NCI-H2196 (cell line): ENCODE measurements around the gene CAPZA1.
"Not testable (repeated sequence)": the region's sequence is repeated elsewhere in the genome, so short reads cannot be mapped to it uniquely, and the experiment has no call there.

Experiments
- DNase-seq: peaks from one replicate; lab custom pipeline; 2025; ENCODE audit not compliant: unreplicated experiment; lab: John Stamatoyannopoulos, UW

CAPZA1 gene

GRCh38 chr1:112626887-112627286 lies 7.3 kb downstream of the CAPZA1 start:
- no peak for DNase-seq

DNA sequence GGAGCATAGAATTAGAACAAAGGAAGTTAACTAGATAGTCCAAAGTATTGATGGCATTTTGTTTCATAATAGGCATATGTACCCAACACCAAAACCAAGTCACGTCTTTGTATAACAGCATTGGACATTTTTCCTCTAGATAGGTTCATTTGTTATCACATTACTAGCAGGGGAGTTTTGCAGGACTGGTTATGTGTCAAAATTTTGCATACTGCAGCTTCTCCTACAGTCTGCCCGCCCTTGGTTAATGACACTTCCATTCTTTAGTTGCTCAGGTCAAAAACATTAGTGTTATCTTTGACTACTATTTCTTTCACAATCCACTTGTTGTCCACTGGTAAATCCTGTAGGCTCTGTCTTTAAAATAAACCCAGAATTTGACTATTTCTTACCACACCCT lies 8.9 kb downstream of the CAPZA1 start:
- no peak for DNase-seq

DNA sequence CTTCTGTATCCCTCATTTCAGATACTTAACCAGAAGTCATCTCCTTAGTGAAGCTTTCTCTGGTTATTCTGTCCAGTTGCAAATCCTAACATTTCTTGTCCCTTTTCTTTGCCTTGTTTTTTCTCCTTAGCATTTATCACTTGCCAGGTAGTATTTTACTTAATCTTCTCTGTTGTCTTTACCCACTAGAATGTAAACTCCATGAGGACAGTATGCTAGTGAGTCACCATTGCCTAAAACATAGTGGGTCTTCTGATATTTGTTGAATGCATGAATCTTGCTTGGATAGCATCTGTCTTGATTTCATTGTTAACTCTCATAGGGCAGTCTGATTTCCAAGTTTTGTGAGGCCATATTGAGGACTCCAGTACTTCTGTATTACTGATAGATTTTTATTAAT lies 9.6 kb downstream of the CAPZA1 start:
- DNase-seq = no peak

DNA sequence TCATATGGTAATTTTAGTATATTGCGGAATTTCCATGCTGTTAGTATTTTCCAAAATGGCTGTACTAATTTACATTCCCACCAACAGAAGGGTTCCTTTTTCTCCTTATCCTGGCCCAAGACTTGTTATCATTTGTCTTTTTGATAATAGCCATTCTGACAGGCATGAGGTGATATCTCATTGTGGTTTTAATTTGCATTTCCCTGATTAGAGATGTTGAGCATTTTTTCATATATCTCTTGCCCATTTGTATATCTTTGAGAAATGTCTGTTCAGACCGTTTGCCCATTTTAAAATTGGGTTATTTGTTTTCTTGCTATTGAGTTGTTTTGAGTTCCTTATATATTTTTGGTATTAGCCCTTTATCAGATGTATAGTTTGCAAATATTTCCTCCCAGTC lies 14.0 kb downstream of the CAPZA1 start:
- DNase-seq = no peak

DNA sequence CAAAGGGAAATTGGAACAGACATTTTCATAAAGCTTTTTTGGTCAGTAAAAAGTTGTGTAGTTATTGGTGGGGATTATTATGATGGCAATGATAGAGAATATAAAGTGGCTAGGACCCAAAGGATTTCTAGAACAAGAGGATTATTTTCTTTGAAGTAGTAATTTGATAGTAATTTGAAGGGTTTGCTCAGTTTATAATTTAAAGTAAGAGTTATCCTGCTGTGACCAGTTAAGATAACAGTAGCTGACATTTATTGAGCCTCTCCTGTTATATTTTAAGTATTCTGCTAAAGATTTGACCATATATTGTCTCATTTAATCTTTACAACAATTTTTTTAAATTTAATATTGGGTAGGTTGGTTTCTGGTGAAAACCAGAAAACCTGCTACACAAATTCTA lies 14.7 kb downstream of the CAPZA1 start:
- no peak for DNase-seq

GRCh38 chr1:112636056-112636455 lies 16.4 kb downstream of the CAPZA1 start:
- no peak for DNase-seq

DNA sequence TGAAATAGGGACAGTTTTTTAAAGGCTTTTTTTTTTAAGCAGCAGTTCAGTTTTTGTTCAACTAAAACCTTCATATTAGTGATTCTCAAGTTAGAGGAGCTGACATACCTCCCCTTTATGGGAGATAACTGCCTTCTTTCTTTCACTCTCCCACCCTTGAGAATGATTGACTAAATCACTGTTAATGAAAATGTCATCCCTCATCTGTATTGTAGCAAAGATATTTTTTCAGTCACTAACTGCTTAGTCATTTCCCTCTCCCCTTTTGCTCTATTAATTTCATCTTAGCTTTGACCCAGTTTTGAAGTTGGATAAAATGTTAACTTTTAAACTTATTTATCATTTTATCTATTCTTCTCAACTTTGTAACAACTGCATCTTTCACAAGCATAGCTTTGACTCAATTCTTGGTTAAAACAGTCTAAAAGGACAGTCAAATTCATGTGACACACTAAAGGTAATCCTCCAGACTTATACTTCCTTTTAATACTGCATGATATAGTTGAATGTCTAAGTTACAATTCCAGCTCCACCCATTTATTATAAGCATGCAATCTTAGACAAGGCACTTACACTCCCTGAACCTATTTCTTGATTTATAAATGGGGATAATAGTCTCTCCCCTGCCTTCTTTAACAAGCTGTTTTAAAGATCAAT lies 17.1 kb downstream of the CAPZA1 start:
- DNase-seq = no peak

DNA sequence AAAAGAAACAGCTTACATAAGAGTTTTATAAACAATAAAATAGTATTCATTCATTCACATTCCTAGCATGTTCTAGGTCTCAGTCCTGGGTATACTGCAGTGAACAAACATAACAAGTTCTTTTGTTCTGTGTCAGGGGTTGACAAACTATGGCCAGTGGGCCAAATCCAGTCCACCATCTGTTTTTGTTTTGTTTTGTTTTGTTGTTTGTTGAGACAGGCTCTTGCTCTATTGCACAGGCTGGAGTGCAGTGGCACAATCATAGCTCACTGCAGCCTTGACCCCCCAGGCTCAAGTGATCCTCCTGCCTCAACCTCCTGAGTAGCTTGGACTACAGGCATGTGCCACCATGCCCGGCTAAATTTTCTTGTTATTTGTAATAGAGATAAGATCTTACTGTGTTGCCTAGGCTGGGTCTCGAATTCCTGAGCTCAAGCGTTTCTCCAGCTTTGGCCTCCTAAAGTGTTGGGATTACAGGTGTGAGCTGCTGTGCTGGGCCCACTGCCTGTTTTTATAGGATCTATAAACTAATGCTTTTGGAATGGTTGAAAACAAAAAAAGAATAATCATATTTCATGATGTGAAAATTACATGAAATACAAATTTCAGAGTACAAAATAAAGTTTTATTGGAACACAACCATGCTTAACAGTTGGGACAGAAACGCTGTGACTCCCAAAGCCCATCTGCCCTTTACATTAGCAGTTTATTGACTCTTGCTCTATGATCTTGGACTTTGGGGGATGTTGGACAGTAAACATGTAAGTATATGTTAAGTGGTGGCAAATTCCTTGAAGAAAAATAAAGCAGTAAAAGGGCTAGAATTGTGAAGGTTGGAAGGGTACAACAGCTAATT lies 17.9 kb downstream of the CAPZA1 start:
- DNase-seq = no peak

DNA sequence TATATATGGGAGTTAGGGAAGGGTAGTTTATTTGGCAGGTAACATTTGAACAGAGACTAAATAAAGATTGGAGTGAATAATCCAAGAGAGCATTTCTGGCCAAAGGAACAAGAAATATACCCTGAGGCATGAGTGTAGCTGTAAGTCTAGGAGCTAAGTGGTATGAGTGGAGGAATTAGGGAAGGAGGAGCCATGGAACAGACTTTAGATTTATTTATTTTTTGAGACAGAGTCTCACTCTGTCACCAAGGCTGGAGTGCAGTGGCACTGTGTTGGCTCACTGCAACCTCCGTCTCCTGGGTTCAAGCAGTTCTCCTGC lies 18.4 kb downstream of the CAPZA1 start:
- DNase-seq = no peak

GRCh38 chr1:112640437-112640836 lies 20.8 kb downstream of the CAPZA1 start:
- DNase-seq = not testable (repeated sequence)

DNA sequence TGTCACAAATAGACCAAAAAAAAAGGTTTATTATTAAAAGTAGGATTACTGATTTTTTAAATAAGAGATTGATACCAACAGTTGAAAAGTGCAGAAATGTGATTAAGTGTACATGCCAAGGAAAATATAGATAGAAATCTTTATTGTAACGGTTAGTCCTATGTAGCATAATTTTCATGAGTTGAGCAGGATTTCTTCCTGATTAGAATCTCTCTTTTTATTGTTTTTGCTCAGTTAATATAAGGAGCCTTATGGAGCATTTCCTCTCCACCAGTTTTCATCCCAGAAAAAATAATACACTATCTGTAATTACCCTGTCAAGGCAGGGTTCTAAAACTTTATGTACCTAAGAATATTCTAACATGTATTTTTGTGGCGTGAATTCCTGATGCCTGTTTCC lies 23.4 kb downstream of the CAPZA1 start:
- no peak for DNase-seq

GRCh38 chr1:112646225-112646624 lies 26.6 kb downstream of the CAPZA1 start:
- DNase-seq = no peak

- DNase-seq = no peak
Measured at GRCh38 chr1:112651205-112651604, 31.6 kb downstream of the CAPZA1 start.

DNA sequence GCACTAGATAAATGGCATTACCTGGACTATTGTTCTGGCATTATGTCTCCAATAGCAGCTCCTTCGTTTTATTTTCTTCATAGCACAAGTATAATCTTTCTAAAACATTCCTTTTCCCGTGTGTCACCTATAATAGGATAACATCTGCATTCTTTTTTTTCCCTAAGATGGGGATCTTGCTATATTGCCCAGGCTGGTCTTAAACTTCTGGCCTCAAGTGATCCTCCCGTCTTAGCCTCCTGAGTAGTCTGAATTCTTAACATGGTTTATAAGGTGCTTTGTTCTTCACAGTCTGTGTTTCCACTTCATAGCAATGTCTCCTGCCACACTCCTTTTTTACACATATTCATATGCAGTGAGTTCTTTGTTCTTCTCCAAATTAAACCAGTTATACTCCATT lies 46.2 kb downstream of the CAPZA1 start:
- no peak for DNase-seq

DNA sequence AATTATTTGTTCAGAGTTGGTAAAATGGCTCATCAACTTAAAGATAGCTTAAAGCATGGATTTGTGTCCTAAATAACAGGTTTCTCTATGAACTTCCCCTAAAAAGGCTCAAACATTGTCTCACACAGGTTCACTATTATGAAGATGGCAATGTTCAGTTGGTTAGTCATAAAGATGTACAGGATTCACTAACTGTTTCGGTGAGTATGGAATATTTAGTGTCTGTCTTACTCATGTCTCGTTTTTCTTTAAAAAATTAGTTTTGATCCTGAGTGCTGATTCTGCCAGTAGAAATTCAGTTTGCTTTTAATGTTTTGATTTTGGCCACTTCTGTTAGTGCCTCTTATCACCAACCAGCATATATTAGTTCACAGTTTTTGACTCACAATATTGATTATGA lies 47.3 kb downstream of the CAPZA1 start:
- DNase-seq = no peak

DNA sequence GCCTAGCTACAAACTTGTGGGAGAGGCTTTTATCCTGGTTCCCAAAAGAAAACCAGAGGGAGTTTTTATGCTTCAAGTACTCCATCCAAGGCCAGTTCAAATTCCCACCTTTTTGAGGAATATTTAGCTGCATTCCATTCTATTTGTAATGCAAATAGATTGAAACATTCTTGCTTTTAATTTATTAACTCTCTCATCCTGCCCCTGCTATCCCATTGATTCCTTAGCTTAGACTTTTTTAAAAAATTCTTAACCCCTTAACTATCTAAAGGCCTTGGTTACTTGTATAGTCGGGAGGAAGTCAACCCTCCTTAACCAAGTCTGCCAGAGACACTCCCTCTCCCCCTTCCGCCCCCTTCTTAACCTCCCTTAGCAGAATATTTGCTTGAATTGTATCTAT lies 52.4 kb downstream of the CAPZA1 start:
- DNase-seq = no peak

GRCh38 chr1:112672842-112673241 lies 53.2 kb downstream of the CAPZA1 start:
- DNase-seq = no peak

GRCh38 chr1:112673592-112674439 lies 54.2 kb downstream of the CAPZA1 start:
- peak; percentile 24 for DNase-seq

DNA sequence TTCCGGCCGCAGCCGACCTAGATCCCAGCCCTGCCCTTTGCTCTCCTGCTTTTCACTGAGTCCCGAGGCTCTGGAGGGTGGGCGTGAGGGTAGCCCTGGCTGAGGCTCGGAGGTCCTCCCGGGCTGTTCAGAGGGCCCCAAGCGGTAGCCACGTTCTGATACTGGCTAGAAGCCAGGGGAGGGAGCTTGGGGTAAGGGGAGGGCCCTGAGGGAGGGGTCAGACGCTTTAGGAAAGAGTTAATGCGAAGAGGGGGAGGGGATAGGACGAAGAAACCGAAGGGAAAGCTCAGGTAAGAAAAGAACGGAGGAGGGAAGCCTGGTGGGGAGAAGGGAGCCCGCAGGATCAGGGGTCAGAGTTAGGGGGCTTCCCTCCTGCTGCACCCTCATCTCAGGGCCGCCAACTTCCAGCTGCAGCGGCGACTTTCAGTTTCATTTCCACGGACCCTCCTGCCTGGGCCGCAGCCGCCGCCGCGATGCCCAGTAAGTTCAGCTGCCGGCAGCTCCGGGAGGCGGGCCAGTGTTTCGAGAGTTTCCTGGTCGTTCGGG lies 54.9 kb downstream of the CAPZA1 start, which contains the start of gene MOV10:
Gene MOV10 (plus strand): TSS at position 220 of the 546 bp plus-strand sequence. CDS start 254 bp downstream, at position 474.
- peak; percentile 79 for DNase-seq

DNA sequence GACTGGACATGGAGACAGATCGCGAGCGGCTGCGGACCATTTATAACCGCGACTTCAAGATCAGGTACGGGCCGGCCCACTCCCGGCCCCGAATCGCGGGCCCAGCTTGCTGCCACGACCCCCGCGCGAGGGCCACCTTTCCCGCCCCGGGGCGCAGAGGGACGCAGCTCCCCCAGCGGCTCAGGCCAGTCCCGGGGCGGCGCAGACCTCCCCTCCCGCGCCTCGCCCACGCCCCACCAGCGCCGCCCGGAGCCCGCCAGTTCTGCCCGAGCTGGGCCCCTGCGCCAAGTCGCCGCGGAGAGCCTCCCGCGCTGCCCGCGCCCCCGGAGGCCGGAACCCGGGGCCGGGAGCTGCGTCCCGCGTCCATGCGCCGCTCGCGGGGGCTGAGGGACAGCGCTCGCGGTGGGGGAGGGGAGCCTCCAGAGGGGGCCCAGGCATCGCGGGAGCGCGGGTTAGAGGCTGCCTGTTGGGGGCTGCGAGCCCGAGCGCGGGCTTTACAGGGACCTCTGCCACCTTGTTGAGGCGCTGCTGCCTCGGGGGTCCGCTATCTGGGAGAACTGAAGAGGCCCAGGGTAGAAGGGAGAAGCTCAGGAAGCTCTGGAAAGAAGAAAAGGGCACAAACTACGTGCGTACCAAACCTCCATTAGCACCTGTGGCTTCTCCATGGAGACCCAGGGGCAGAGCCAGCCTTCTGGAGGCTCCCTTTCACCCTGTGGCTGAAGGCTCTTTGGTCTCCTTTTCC lies 55.5 kb downstream of the CAPZA1 start:
- DNase-seq = peak; percentile 26
